NT2/D1 (cell line): ENCODE results near the gene B4GALT7.
"Not testable (repeated sequence)": the region's sequence is repeated elsewhere in the genome, so short reads cannot be mapped to it uniquely, and the experiment has no call there.

ENCODE experiments used
- DNase-seq: peaks from one replicate; pipeline ENCODE4 v3.0.0-alpha.2; 2011; ENCODE audit warnings: low read depth, low spot score
- H3K27me3 ChIP-seq: 2 replicates; pipeline ENCODE4 v1.6.0; 2011; ENCODE audit warnings: mild to moderate bottlenecking; ENCODE audit not compliant: insufficient read length, insufficient read depth
- H3K36me3 ChIP-seq: 2 replicates; pipeline ENCODE4 v1.6.1; 2011; ENCODE audit warnings: mild to moderate bottlenecking, low read length, mixed read lengths; ENCODE audit not compliant: insufficient read depth, insufficient read length
- H3K4me1 ChIP-seq: 2 replicates; pipeline ENCODE4 v1.5.1; 2011; ENCODE audit not compliant: insufficient read depth, insufficient read length
- H3K4me3 ChIP-seq: 2 replicates; pipeline ENCODE4 v1.5.1; 2011; ENCODE audit warnings: low read depth; ENCODE audit not compliant: insufficient read length
- H3K9ac ChIP-seq: 2 replicates; pipeline ENCODE4 v1.6.0; 2011; ENCODE audit warnings: low read depth; ENCODE audit not compliant: insufficient read length
- H3K9me3 ChIP-seq: 2 replicates; pipeline ENCODE4 v1.5.1; 2011; ENCODE audit warnings: mild to moderate bottlenecking, low read length; ENCODE audit not compliant: insufficient read depth

Gene B4GALT7

GRCh38 chr5:177657846-177658245 is 57.9 kb downstream of the B4GALT7 start:
- H3K36me3 ChIP-seq, H3K27me3 ChIP-seq, H3K9me3 ChIP-seq, DNase-seq, H3K4me1 ChIP-seq, H3K9ac ChIP-seq, H3K4me3 ChIP-seq: not testable (repeated sequence)

- H3K4me3 ChIP-seq, H3K36me3 ChIP-seq, H3K9ac ChIP-seq, H3K4me1 ChIP-seq, H3K9me3 ChIP-seq, H3K27me3 ChIP-seq, DNase-seq: not testable (repeated sequence)
Measured at GRCh38 chr5:177658542-177658941, 58.6 kb downstream of the B4GALT7 start.
